Stimulated activated CD4-positive, alpha-beta T cell treated with anti-CD3 and anti-CD28 coated beads, TNF-alpha, amount 100 ng/mL, for 4 hours (primary cell): ENCODE results near the gene OR6M1.

Source experiments
- DNase-seq, 3 experiments: peaks; one replicate each; pipeline ENCODE4 v3.0.0-alpha.2; 2020; ENCODE audit warnings: low read depth in 3 of 3

OR6M1 gene, protein sequence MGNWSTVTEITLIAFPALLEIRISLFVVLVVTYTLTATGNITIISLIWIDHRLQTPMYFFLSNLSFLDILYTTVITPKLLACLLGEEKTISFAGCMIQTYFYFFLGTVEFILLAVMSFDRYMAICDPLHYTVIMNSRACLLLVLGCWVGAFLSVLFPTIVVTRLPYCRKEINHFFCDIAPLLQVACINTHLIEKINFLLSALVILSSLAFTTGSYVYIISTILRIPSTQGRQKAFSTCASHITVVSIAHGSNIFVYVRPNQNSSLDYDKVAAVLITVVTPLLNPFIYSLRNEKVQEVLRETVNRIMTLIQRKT

DNA sequence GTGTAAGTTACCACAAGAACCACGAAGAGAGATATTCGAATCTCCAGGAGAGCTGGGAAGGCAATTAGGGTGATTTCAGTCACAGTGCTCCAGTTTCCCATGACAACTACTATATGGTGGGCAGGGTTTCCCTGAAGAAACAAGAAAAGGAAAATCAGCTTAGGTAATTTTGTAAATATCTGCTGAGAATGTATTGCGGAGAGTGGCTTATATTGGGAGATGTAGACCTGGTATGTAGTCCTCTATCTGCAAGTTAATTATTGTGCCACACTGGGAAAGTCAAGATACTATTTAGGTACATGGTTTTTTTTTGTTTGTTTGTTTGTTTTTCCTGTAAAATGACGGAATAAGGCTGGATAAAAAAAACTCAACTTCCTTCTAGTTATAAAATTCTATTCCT, at the start of gene OR6M1:
Gene OR6M1 (minus strand): TSS at position 101 of the 400 bp plus-strand sequence. CDS start 0 bp downstream, at position 101.
- DNase-seq: no peak

DNA sequence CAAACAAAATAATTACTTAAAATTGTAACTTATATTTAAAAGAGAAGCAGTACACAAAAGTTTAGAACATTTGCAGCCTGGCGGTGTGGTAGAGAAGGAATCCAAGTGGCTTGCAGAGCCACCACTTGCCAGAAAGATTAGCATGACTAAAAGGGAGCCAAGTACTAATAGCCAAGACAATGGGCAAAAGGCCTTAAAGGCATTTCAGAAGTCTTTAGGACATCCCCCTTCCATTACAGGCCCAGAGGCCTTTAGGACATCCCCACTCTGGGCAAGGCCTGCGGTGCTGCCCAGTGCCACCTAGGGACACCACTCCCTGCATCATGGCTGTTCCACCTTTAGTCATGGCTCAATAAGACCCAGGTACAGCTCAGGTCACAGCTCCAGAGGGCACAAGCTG, 46.9 kb upstream of the OR6M1 start:
- no peak for DNase-seq

DNA sequence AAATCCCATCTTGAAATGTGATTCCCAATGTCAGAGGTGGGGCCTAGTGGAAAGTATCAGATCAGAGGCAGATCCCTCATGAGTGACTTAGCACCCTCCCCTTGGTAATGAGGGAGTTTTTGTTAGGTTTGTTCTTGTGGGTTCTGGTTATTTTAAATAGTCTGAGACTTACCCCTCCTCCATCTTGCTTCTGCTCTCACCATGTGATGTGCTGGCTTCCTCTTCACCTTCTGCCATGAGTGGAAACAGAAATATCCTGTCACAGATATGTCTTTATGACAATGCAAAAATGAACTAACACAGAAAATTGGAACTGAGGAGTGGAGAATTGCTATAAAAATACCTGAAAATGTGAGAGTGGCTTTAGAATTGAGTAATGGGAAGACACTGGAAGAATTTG, 46.2 kb upstream of the OR6M1 start:
- no peak for DNase-seq

GRCh38 chr11:123851110-123851509, 45.0 kb upstream of the OR6M1 start:
- DNase-seq: no peak

DNA sequence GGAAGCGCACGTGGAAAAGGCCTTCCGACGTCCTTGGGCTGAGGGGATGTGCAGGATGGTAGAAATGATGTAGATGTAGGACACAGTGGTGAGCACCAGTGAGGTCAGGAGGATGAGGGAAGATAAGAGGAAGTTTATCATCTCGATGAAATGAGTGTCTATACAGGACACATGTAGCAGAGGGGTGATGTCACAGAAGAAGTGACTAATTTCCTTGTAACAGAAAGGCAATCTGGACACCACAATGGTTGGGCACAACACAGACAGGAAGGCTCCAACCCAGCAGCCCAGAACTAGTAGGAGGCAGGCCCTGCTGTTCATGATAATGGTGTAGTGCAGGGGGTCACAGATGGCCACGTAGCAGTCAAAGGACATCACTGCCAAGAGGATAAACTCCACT, 35.0 kb upstream of the OR6M1 start:
- DNase-seq: no peak

DNA sequence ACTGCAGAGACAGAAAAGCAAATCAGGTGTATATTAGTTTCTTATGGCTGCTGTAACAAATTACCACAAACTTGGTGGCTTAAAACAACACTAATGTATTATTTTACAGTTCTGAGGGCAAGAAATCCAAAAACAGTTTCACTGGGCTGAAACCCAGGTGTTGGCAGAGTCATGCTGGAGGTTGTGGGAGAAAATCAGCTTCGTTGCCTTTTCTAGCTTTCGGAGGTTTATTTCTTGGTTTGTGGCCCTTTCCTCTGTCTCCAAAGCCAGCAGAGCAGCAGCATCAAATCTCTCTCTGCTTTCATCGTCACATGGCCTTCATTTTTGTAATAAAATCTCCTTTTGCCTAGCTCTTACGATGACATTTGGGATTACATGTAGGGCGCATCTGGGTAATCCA, 33.0 kb upstream of the OR6M1 start:
- no peak for DNase-seq

GRCh38 chr11:123838659-123839058, 32.5 kb upstream of the OR6M1 start:
- no peak for DNase-seq

DNA sequence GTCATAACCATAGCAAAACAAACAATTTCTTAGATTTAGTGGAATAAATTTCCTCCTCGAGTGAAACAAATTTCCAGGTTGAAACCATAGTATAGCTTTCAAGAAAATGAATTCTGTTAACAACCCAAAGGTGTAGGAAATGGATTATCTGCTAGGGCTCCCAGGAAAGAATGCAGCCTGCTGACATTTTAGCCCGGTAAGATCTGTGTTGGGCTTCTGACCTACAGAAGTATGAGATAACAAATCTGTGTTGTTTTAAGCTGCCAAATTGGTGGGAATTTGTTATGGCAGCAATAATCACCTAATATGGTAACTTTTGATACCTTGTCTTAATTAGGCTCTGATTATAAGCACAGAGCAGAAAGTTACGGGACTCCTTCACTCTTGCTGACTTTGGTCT, 32.0 kb upstream of the OR6M1 start:
- no peak for DNase-seq

- DNase-seq: no peak
These were observed 26.9 kb upstream of the OR6M1 start for GRCh38 chr11:123833095-123833494.

- no peak for DNase-seq
These were observed 23.6 kb upstream of the OR6M1 start for GRCh38 chr11:123829745-123830144.

- no peak for DNase-seq
These were observed 16.4 kb upstream of the OR6M1 start for GRCh38 chr11:123822599-123822998.

DNA sequence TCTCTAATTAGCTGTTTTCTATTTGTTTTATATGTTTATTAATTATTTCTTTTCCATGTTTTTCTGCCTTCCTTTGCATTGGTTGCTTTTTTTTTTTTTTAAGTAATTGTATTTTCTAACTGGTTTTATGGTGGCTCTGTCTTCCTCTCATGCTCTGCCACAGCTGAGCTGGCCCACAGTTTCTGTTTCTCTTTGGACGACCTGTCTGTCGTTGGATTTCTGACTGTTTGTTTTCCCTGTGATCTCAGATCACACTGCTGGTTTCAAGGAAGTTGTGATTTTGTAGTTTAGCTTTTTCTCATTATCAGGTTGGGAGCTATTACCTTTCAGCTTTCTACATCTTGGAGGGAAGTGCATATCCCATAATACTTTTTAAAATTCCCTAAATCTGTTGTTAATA, 15.9 kb upstream of the OR6M1 start:
- DNase-seq: no peak

DNA sequence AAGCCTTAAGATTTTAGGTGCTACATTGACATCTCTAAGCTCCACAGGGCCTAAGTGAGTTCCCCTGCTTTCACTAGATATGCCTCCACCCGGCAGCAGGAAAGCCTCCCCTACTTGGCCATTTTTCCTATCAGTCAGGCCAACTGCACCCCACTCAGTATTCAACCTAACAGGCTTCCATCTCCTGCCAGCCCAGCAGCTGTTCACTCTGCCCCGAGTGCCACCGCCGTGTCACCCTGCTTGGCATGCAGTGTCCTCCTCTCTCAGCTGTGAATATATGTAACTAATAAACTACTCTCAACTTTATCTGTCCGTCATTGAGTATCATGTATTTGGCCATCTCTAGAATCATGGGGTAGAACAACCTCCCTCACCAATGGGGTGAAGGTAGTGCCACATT, 9.0 kb upstream of the OR6M1 start:
- DNase-seq: no peak

GRCh38 chr11:123801765-123802164, 4.4 kb downstream of the OR6M1 start:
- no peak for DNase-seq

- DNase-seq: no peak
These were observed 6.1 kb downstream of the OR6M1 start for GRCh38 chr11:123800036-123800435.

DNA sequence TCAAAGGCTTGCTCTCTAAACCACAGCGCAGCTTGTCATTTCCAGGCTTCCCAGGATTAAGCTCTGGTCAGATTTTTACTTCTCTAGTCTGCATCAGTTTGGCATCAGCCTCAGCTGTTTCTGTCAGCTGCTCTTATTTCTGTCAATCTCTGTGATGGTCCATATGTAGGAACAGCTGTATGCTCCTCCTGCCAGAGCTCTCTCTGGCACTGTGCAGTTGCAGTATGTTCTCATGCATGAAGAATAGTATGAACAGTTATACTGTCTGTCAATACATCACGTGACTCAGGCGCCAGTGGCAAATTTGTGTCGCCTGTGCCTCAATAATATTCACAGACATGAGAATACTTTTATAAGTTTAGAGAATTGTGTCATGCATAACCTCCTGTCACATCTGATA, 6.7 kb downstream of the OR6M1 start:
- DNase-seq: no peak

GRCh38 chr11:123798513-123799252, 7.5 kb downstream of the OR6M1 start:
- DNase-seq: no peak

DNA sequence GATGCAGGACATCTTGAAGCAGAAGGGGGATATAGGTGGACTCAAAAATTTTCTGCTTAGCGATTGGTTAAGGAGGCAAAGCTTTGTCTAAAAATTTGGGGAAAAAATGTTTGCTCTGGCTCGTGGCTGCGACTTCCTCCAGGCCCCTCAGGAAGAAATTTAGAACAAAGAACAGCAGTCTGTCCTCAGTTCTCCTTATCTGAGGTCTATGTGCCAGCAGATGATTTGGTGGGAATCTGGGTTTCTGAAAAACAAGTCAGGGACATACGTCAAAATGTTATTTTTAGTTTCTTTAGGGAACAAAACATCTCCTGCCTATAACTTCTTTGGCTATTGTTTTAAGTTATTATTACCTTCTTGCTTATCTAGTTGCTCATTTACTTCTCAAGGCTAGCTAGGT, 8.1 kb downstream of the OR6M1 start:
- no peak for DNase-seq

DNA sequence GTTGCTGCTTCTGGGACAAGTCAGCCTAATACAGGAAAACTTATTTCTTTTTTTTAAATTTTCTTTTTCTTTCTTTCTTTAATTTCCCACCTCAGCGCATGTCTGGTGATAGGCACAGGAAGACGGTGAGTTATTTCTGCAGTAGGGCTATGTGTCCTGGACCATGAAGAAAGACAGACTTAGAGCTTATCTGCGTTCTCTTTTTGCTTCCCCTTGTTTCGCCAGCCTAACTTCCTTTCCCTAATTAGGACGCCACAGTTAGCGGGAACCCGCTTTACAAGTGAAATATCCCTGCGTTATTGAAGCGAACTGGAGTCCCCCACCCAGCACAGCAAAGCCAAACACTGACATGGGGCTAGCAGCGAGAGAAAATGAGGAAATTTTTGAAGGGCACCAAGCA, 8.6 kb downstream of the OR6M1 start:
- DNase-seq: no peak

DNA sequence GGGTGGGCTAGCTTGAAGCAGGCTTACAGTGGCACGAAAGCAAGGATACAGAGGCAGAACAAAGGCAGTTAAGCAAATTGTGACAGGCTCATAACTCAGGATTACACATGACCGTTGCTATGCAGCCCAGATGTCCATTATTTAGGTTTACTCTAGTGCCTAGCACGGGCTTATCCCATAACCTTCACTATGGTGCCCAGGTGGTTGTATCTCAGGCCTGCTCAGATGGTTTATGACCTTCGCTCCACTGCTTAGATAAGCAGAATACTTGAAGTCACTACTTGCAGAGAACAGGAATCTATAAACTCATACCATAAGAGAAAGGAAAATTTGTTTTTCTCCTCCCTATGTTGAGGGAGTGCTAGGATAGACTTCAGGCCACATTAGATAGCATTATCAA, 9.0 kb downstream of the OR6M1 start:
- DNase-seq: no peak

DNA sequence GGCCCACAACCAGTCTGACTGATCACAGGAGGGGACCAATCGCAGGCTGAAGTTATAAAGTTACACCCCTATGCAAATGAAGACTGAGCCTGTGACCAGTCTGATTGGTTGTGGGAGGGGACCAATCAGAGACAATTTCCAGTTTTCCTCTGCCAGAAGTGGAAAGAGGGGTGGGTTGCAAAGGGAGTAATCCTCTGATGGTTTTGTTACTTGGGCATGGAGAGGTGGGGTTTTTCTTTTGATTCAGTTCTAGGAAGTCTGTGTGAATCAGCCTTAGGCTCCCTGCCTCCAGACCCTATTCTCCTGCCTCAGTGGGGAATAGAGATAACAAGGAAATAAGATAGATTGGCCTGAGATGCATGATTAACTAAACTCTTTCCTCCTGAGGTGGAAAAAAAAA, 9.9 kb downstream of the OR6M1 start:
- no peak for DNase-seq

GRCh38 chr11:123783536-123783935, 22.6 kb downstream of the OR6M1 start:
- no peak for DNase-seq

GRCh38 chr11:123778511-123778910, 27.6 kb downstream of the OR6M1 start:
- no peak for DNase-seq
